GM20431 (cell line): ENCODE measurements around the gene RPL18A.

ENCODE experiments used
- in situ Hi-C: fragments of 300-500 bp; cut with MseI, MboI; formaldehyde crosslinking; loops from one replicate; pipeline ENCODE4 v1.15.0; 2020; ENCODE audit warnings: low sequenced_read_pairs; ENCODE audit not compliant: unreplicated experiment

Gene RPL18A

GRCh38 chr19:17889609-17890214 lies 30.0 kb downstream of the RPL18A start:
- in situ Hi-C loops: no loop called here

- in situ Hi-C loops: no loop called here
These were observed 34.1 kb downstream of the RPL18A start for GRCh38 chr19:17893766-17894165.

GRCh38 chr19:17902701-17903100 lies 43.0 kb downstream of the RPL18A start:
- in situ Hi-C loops: no loop called here

- in situ Hi-C loops: no loop called here
These were observed 48.5 kb downstream of the RPL18A start for GRCh38 chr19:17908244-17908643.

GRCh38 chr19:17909003-17909732 lies 49.5 kb downstream of the RPL18A start:
- in situ Hi-C loops: no loop called here

GRCh38 chr19:17910791-17911360 lies 51.2 kb downstream of the RPL18A start:
- in situ Hi-C loops: no loop called here
